ENCODE measurements around the gene PEX19. TPM values are rescaled to one million over a fixed set of nuclear protein-coding genes. Genes with fewer than 3 reads are reported as not detected.

Gene PEX19
- polyA plus RNA-seq, 4 donors, result 63.4 to 90.0 (median 85.5) TPM

DNA sequence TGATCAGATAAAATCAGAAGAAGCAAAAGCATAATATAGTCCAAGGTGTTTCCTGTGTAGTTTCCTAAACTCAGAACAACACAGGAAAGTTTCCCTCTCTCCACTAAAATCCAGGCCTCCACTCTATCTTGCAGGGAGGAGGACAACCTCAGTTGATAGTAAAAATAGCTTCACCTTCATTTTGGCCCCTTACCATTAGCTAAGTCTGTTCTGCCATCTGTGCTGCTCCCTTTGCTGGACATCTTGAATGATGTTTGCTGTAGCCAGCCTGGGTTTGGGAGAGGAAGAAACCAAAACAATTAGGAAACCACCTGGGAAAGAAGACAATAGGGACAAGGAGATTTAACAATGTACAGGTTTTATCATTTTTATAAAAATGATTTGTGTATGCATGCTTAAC is 41.2 kb downstream of the PEX19 start:
- DNase-seq (ENCODE audit: low read depth in 4 of 4, low spot score in 3 of 4), result no peak

DNA sequence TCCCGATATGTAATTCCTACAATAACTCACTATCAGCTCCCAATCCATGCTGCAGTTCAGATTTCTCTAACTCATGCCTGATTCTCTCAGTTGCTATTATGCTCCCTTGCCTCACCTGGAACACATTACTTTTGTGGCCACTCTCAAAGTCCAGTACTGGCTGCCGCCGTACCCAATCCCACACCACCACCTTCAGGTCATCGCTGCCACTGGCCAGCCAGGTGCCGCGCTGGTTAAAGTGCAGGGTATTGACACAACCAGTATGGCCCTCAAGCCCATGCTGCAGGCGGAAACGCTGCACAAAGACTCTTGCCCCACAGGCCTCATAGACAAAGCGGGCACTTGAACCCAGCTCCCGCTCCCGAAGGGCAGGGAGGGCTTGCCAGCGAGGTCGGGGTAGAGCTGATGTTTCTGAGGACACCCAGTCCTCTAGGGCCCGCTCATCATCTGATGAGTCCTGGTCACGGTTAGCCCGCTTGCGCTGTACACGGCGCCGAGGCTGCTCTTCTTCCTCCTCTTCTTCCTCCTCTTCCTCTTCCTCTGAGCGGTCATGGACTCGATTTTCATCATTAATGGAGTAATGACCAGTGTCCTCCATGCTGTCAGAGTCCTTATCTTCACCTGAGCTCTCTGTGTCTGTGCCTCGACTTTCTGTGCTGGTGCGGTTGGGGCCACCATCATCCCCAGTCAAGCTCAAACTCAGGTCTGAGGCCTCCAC is 45.2 kb downstream of the PEX19 start:
- DNase-seq (ENCODE audit: low read depth in 4 of 4, low spot score in 3 of 4), result no peak

DNA sequence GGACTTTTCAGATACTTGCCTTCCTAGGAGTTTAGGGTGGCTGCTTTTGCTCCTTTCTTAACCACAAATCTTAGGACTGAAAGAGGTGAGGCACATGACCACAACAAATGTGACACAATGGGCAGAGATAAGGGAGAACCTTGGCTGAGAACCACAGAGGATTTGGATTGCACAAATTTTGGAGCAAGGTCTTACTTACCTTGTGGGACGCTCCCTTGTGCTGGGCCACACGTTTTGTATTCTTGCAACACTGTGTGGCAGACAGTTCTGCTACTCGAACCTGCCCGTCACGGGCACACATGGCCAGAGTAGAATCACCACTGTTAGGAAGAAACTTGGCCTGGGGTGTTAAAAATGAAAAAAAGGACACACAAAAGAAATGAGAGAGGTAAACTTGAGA is 46.5 kb downstream of the PEX19 start:
- no peak for DNase-seq (ENCODE audit: low read depth in 4 of 4, low spot score in 3 of 4)

DNA sequence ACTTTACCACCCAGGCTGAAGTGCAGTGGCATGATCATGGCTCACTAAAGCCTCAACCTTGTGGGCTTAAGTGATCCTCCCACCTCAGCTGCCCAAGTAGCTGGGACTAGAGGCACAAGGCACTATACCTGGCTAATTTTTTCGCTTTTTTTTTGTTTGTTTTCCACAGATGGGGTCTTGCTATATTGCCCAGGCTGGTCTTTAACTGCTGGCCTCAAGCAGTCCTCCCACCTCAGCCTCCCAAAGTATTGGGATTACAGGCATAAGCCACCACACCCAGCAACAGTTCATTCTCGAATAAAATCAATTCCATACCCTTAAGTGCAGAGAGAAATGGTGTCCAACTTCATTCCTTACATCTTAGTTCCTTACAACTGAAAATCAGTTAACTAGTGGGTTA is 47.4 kb downstream of the PEX19 start:
- no peak for DNase-seq (ENCODE audit: low read depth in 4 of 4, low spot score in 3 of 4)

DNA sequence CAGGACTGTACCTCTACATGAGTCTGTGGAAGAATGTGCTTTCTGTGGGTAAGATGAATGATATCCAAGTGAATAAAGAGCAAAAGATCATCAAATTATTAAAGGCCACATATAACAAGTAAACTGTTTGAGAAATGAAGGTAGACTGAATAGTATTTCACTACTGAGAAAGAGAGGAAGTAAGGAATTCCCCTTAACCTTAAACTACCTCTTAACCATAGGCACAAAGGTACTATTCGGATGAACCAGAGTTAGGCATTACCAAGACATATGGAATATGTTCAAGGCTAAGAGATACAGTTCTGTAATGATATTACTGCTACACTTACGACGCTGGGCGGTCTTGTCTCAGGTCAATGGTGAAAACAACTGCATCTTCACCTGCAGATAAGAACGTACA is 48.1 kb downstream of the PEX19 start:
- DNase-seq (ENCODE audit: low read depth in 4 of 4, low spot score in 3 of 4), result no peak

DNA sequence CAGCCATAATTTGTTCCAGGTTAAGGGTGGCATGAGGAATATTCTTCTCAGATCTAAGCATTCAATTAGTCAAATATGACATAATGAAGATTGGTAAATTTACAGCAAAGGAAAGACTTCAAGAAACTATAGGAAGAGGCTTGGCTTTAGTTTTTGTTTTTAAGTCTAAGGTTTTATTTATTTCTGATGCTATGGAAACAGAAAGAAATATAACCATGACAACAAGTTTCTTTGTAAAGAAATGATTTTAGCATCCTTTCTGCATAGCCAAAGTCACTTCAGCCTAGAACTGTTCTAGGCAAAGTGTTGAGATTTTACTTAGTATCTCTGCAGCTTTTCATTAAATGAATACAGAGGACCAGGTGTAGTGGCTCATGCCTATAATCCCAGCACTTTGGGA is 52.0 kb downstream of the PEX19 start:
- no peak for DNase-seq (ENCODE audit: low read depth in 4 of 4, low spot score in 3 of 4)

DNA sequence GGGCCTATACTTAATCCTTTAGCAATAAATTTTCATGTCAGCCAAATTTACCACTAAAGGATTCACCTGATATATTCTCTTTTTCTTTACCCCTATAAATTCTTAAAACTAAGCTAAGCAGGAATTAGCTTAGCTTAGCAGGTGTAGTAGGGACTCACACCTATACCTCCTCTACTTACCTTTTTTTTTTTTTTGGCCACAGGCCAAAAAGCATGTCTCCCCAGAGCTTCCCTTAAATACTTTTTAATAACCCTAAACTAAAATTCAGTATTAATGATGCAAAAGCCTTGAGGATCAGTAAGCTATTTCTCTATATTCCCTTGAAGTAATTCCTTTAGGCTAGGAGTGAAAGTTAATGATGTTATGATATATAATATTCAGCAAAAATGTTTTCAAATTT is 56.5 kb downstream of the PEX19 start:
- DNase-seq (ENCODE audit: low read depth in 4 of 4, low spot score in 3 of 4), result no peak

DNA sequence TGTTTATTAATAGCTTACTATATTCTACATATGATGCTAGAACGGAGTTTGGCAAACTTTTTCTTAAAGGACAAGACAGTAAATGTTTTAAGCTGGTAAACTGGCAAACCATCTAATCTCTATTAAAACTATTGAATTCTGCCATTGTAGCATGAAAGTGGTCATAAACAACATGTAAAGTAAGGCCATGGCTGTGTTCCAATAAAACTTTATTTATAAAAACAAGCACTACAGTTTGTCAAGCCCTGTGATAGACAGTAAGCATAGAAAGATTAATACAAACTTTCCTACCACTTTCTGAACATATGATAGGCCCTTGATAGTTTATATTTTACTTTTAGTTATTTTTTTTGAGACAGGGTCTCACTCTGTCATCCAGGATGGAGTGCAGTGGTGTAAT is 57.4 kb downstream of the PEX19 start:
- DNase-seq (ENCODE audit: low read depth in 4 of 4, low spot score in 3 of 4), result no peak

DNA sequence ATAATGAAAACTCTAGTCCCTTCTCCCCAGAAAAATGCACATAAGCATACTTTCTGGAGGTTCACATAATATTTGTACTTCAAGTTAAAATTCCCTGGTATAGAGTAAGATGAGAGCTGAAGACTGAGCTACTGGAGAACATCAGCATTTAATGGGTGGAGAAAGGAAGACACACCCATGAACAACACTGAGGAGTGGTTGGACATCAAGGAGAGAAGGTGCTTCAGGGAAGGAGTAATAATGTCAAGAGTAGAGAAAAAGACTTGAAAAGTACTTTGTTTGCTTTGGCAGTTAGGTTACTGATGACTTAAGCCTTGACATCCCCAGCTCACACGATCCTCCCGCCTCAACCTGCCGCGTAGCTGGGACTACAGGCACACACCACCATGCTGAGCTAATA is 57.9 kb downstream of the PEX19 start:
- no peak for DNase-seq (ENCODE audit: low read depth in 4 of 4, low spot score in 3 of 4)

Other genes with a start within 250 kb of the PEX19 start
- 10 to 100 TPM in 3 of 4 donors, 1 to 10 TPM in 1; 1.0 to 29.7 (median 25.0) TPM for gene KCNJ10, start 215.0 kb downstream of the PEX19 start, polyA plus RNA-seq (ENCODE audit: insufficient read length in 4 of 4)
- gene KCNJ9, start 203.6 kb downstream of the PEX19 start, polyA plus RNA-seq (ENCODE audit: insufficient read length in 4 of 4), result under 1 TPM; 0.11 to 0.29 (median 0.15) TPM
- gene IGSF8, start 186.5 kb downstream of the PEX19 start, polyA plus RNA-seq (ENCODE audit: insufficient read length in 4 of 4), result 10 to 100 TPM; 18.3 to 40.3 (median 28.7) TPM
- gene ATP1A2, start 169.4 kb downstream of the PEX19 start, polyA plus RNA-seq (ENCODE audit: insufficient read length in 4 of 4), result 1 to 10 TPM; 5.0 to 5.7 (median 5.5) TPM
- 1 to 10 TPM in 1 of 4 donors, under 1 TPM in 2, not detected in 1; 0.12 to 1.6 (median 0.37) TPM for gene ATP1A4, start 133.5 kb downstream of the PEX19 start, polyA plus RNA-seq (ENCODE audit: insufficient read length in 4 of 4)
- under 1 TPM; 0.17 to 0.68 (median 0.34) TPM for gene CASQ1, start 94.6 kb downstream of the PEX19 start, polyA plus RNA-seq (ENCODE audit: insufficient read length in 4 of 4)
- gene PEA15, start 79.7 kb downstream of the PEX19 start, polyA plus RNA-seq (ENCODE audit: insufficient read length in 4 of 4), result 100 to 1,000 TPM in 3 of 4 donors, 10 to 100 TPM in 1; 91.6 to 142 (median 122) TPM
- gene DCAF8, start 22.6 kb downstream of the PEX19 start, polyA plus RNA-seq (ENCODE audit: insufficient read length in 4 of 4), result 100 to 1,000 TPM; 133 to 272 (median 213) TPM
- 100 to 1,000 TPM; 143 to 177 (median 162) TPM for gene COPA, start 58.1 kb upstream of the PEX19 start, polyA plus RNA-seq (ENCODE audit: insufficient read length in 4 of 4)
- 100 to 1,000 TPM; 116 to 173 (median 147) TPM for gene NCSTN, start 58.2 kb upstream of the PEX19 start, polyA plus RNA-seq (ENCODE audit: insufficient read length in 4 of 4)
- under 1 TPM; 0.06 to 0.34 (median 0.20) TPM for gene NHLH1, start 81.9 kb upstream of the PEX19 start, polyA plus RNA-seq (ENCODE audit: insufficient read length in 4 of 4)
- 10 to 100 TPM; 25.6 to 38.9 (median 35.4) TPM for gene VANGL2, start 115.4 kb upstream of the PEX19 start, polyA plus RNA-seq (ENCODE audit: insufficient read length in 4 of 4)
- under 1 TPM; 0.06 to 0.37 (median 0.15) TPM for gene SLAMF6, start 238.1 kb upstream of the PEX19 start, polyA plus RNA-seq (ENCODE audit: insufficient read length in 4 of 4)

Measured in left renal pelvis (tissue), 4 donors.